Measurements from ENCODE around the gene OTOGL. TPM values are rescaled to one million over a fixed set of nuclear protein-coding genes. Genes with fewer than 3 reads are reported as not detected.
A peak's percentile ranks its signal among the peaks of the same experiment; 100 is the strongest.

Gene OTOGL
- total RNA-seq, 1 donor from 2014 or later: 0.27 TPM

- DNase-seq (no peak), ATAC-seq (no peak)
- intact Hi-C loops (cut with micrococcal nuclease): no loop called here
These were observed 306.9 kb downstream of the OTOGL start for GRCh38 chr12:80406253-80406652.

- intact Hi-C loops (cut with micrococcal nuclease): loop anchor here (10.0 kb wide), 1 partner anchor 533 kb away; no protein-coding TSS in a partner anchor
- no peak for ATAC-seq
- no peak for DNase-seq
These were observed 312.4 kb downstream of the OTOGL start for GRCh38 chr12:80411787-80412186.

- peak; percentile 37 for ATAC-seq
- DNase-seq: no peak
- intact Hi-C loops (cut with micrococcal nuclease): loop anchor here (10.0 kb wide), 1 partner anchor 532 kb away; no protein-coding TSS in a partner anchor
These were observed 313.1 kb downstream of the OTOGL start for GRCh38 chr12:80412343-80412953.

- DNase-seq (no peak), ATAC-seq (no peak)
- intact Hi-C loops (cut with micrococcal nuclease): loop anchor here (10.0 kb wide), 1 partner anchor 531 kb away; no protein-coding TSS in a partner anchor
These were observed 314.1 kb downstream of the OTOGL start for GRCh38 chr12:80413462-80413861.

GRCh38 chr12:80415466-80415865 lies 316.1 kb downstream of the OTOGL start:
- intact Hi-C loops (cut with micrococcal nuclease): loop anchor here (10.0 kb wide), 1 partner anchor 529 kb away; no protein-coding TSS in a partner anchor
- DNase-seq: no peak

GRCh38 chr12:80419644-80420043 lies 320.3 kb downstream of the OTOGL start:
- intact Hi-C loops (cut with micrococcal nuclease): loop anchor here (10.0 kb wide), 1 partner anchor 525 kb away; no protein-coding TSS in a partner anchor
- DNase-seq: no peak
- ATAC-seq: no peak

More at GRCh38 chr12:80415466-80415865, 316.1 kb downstream of the OTOGL start:
- ATAC-seq: no peak

- no peak for ATAC-seq
- intact Hi-C loops (cut with micrococcal nuclease): no loop called here
- DNase-seq: no peak
These were observed 320.7 kb downstream of the OTOGL start for GRCh38 chr12:80420075-80420474.

GRCh38 chr12:80422550-80422949 lies 323.2 kb downstream of the OTOGL start:
- intact Hi-C loops (cut with micrococcal nuclease): no loop called here

More at GRCh38 chr12:80422550-80422949, 323.2 kb downstream of the OTOGL start:
- no peak for ATAC-seq
- DNase-seq: no peak

Other genes with a start within 250 kb of the OTOGL start
- gene PPP1R12A, start 164.4 kb upstream of the OTOGL start, total RNA-seq: 40.7 TPM